Endothelial cell of umbilical vein (primary cell): ENCODE data around the gene SYT6.

ENCODE experiments used
- FOS ChIP-seq: IDR thresholded peaks from 2 replicates; pipeline ENCODE4 v1.6.1; 2011; ENCODE audit warnings: mild to moderate bottlenecking, low read length, moderate library complexity, borderline replicate concordance; ENCODE audit not compliant: insufficient read depth
- MAX ChIP-seq: IDR thresholded peaks from 2 replicates; pipeline ENCODE4 v1.6.1; 2011; ENCODE audit not compliant: insufficient read depth, insufficient read length
- POLR2A ChIP-seq: IDR thresholded peaks from 2 replicates; pipeline ENCODE4 v1.6.1; 2012; ENCODE audit warnings: low read depth, mild to moderate bottlenecking, control low read depth, low read length
- TF ChIP-seq, protein P1 (sequence below), 2 donors: IDR thresholded peaks; 1 replicate in 1 of 2; 2 replicates in 1 of 2; pipeline ENCODE4 v1.5.1; 2011; ENCODE audit warnings: low read length in 2 of 2, mild to moderate bottlenecking in 2 of 2, moderate library complexity in 2 of 2, control low read depth in 1 of 2, inconsistent platforms in 1 of 2, low read depth in 1 of 2; ENCODE audit not compliant: insufficient read depth in 1 of 2; ENCODE audit errors: extremely low read depth in 1 of 2

GRCh38 chr1:114145504-114146151, 8.0 kb downstream of the SYT6 start:
- TF ChIP-seq, protein P1, sequence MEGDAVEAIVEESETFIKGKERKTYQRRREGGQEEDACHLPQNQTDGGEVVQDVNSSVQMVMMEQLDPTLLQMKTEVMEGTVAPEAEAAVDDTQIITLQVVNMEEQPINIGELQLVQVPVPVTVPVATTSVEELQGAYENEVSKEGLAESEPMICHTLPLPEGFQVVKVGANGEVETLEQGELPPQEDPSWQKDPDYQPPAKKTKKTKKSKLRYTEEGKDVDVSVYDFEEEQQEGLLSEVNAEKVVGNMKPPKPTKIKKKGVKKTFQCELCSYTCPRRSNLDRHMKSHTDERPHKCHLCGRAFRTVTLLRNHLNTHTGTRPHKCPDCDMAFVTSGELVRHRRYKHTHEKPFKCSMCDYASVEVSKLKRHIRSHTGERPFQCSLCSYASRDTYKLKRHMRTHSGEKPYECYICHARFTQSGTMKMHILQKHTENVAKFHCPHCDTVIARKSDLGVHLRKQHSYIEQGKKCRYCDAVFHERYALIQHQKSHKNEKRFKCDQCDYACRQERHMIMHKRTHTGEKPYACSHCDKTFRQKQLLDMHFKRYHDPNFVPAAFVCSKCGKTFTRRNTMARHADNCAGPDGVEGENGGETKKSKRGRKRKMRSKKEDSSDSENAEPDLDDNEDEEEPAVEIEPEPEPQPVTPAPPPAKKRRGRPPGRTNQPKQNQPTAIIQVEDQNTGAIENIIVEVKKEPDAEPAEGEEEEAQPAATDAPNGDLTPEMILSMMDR (IDR thresholded peaks at IDR 0.05; ENCODE audit: extremely low read depth in 1 of 2, insufficient read depth in 1 of 2, low read depth in 1 of 2, low read length in 2 of 2), result no peak
- no peak for TF ChIP-seq FOS
- TF ChIP-seq MAX, result no peak
- TF ChIP-seq POLR2A, result no peak
